GM18526 (cell line): ENCODE results near the gene CRABP1.

Experiments
- POLR2A ChIP-seq: IDR thresholded peaks from 3 replicates; pipeline ENCODE4 v1.6.1; 2011; ENCODE audit not compliant: insufficient read length; ENCODE audit errors: extremely low read depth

The CRABP1 gene

DNA sequence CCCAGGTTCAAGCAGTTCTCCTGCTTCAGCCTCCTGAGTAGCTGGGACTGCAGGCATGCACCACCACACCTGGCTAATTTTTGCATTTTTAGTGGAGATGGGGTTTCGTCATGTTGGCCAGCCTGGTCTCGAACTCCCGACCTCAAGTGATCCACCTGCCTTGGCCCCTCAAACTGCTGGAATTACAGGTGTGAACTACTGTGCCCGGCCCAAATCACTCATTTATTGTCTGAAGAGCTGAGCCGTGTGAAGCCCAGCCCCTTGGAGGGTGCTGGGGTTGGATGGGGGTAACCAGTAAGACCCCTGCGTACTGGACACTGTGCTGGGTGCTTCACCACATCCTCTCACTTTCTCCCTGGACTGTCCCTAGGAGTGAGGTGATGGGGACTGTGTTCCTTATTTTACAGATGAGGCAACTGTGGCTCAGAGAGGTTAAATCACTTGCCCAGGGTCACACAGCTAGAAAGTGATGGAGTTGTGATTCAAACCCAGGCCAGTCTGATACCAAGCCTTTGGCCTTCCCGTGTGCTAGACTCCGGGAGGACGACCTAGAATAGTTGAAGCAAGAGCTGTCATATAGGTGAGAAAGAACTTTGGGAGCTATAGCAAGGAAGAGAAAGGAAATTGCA is 56.1 kb downstream of the CRABP1 start:
- TF ChIP-seq POLR2A: no peak

DNA sequence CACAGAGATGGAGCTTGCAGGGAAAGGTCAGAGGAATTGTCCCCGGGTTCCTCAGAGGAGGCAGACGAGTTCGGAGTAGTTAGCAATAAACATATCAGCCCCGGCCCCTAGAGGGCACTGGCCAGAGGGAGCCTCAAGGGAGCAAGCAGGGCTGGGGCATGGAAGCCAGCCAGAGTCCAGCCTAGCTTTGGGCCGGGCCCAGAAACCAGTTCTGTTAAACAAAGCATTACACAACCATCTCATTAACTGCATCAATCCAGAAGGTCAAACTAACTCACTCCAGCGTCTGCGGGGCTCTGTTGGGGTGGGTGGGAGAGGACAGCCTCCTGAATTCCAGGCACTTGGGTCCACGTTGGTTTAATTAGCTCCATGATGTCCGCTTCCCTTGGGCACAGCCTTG is 56.8 kb downstream of the CRABP1 start:
- TF ChIP-seq POLR2A: no peak

DNA sequence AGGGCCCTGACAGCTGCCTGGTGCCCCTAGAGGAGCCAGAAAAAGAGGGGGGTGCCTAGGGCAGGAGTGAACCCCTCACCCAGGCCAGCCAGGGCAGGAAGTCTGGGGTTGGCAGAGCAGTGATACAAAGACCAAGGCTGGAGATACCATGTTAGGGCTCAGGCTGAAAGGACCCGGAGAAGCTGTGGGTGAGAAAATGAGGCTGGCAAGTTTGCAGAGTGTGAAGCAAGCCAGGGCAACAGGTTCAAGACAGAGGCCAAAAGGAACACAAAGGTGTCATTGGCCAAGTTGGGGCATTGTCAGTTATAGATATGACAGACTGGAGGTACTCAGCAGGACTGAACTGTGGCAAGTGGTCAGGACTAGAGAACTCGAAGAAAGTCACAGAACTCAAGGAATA is 57.2 kb downstream of the CRABP1 start:
- TF ChIP-seq POLR2A: no peak
